Astrocyte (in vitro differentiated cells and primary cell): ENCODE data around the gene NPAS3.

ENCODE experiments used
- CTCF ChIP-seq: IDR thresholded peaks from 2 replicates; pipeline ENCODE4 v1.5.1; 2011; ENCODE audit warnings: low read depth, mild to moderate bottlenecking, inconsistent platforms, low read length, moderate library complexity; ENCODE audit not compliant: insufficient read depth
- EZH2 ChIP-seq: IDR thresholded peaks from 2 replicates; pipeline ENCODE4 v1.6.1; 2012; ENCODE audit warnings: mild to moderate bottlenecking, low read length, inconsistent platforms; ENCODE audit not compliant: insufficient read depth

- TF ChIP-seq CTCF (no peak), EZH2 (no peak)
Observed at GRCh38 chr14:33241331-33241730, 302.7 kb downstream of the NPAS3 start.
